Measurements from ENCODE around the gene TRMT10A. TPM values are rescaled to one million over a fixed set of nuclear protein-coding genes. Genes with fewer than 3 reads are reported as not detected.
A peak's percentile ranks its signal among the peaks of the same experiment; 100 is the strongest.

Gene TRMT10A
- total and polyA plus RNA-seq, 2 of the 13 experiments (the other 11 are each of a cell fraction or from before 2014, with no cell fraction given): 3.9 to 12.6 TPM

GRCh38 chr4:99563310-99564186 is at the start of gene TRMT10A (continued):
- TF ChIP-seq ZNF142 (CRISPR knock-in tag; IDR thresholded peaks at IDR 0.05): no peak
- TF ChIP-seq, protein P1, sequence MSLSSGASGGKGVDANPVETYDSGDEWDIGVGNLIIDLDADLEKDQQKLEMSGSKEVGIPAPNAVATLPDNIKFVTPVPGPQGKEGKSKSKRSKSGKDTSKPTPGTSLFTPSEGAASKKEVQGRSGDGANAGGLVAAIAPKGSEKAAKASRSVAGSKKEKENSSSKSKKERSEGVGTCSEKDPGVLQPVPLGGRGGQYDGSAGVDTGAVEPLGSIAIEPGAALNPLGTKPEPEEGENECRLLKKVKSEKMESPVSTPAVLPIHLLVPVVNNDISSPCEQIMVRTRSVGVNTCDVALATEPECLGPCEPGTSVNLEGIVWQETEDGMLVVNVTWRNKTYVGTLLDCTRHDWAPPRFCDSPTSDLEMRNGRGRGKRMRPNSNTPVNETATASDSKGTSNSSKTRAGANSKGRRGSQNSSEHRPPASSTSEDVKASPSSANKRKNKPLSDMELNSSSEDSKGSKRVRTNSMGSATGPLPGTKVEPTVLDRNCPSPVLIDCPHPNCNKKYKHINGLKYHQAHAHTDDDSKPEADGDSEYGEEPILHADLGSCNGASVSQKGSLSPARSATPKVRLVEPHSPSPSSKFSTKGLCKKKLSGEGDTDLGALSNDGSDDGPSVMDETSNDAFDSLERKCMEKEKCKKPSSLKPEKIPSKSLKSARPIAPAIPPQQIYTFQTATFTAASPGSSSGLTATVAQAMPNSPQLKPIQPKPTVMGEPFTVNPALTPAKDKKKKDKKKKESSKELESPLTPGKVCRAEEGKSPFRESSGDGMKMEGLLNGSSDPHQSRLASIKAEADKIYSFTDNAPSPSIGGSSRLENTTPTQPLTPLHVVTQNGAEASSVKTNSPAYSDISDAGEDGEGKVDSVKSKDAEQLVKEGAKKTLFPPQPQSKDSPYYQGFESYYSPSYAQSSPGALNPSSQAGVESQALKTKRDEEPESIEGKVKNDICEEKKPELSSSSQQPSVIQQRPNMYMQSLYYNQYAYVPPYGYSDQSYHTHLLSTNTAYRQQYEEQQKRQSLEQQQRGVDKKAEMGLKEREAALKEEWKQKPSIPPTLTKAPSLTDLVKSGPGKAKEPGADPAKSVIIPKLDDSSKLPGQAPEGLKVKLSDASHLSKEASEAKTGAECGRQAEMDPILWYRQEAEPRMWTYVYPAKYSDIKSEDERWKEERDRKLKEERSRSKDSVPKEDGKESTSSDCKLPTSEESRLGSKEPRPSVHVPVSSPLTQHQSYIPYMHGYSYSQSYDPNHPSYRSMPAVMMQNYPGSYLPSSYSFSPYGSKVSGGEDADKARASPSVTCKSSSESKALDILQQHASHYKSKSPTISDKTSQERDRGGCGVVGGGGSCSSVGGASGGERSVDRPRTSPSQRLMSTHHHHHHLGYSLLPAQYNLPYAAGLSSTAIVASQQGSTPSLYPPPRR (CRISPR knock-in tag; IDR thresholded peaks at IDR 0.05; ENCODE audit: borderline replicate concordance): no peak; the same call in 1 of the 2 replicates
- TF ChIP-seq, protein P2, sequence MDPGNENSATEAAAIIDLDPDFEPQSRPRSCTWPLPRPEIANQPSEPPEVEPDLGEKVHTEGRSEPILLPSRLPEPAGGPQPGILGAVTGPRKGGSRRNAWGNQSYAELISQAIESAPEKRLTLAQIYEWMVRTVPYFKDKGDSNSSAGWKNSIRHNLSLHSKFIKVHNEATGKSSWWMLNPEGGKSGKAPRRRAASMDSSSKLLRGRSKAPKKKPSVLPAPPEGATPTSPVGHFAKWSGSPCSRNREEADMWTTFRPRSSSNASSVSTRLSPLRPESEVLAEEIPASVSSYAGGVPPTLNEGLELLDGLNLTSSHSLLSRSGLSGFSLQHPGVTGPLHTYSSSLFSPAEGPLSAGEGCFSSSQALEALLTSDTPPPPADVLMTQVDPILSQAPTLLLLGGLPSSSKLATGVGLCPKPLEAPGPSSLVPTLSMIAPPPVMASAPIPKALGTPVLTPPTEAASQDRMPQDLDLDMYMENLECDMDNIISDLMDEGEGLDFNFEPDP (CRISPR knock-in tag; conservative IDR thresholded peaks at IDR 0.05): no peak
- TF ChIP-seq TMF1 (CRISPR knock-in tag; IDR thresholded peaks at IDR 0.05; ENCODE audit: low read depth): 0 out of 2 replicates have a peak, but pooled peaks have one; percentile 29
- peak; percentile 71 for TF ChIP-seq ERF (CRISPR knock-in tag; IDR thresholded peaks at IDR 0.05)
- TF ChIP-seq ZSCAN31 (CRISPR knock-in tag; IDR thresholded peaks at IDR 0.05; ENCODE audit: low read depth): no peak
- no peak for TF ChIP-seq CREB3 (CRISPR knock-in tag; IDR thresholded peaks at IDR 0.05)
- TF ChIP-seq ZNF451 (CRISPR knock-in tag; IDR thresholded peaks at IDR 0.05): no peak
- TF ChIP-seq ZBTB20 (CRISPR knock-in tag; IDR thresholded peaks at IDR 0.05; ENCODE audit: borderline replicate concordance, low read depth): peak; percentile 65; the same call in 1 of the 2 replicates
- no peak for TF ChIP-seq DMTF1 (CRISPR knock-in tag; IDR thresholded peaks at IDR 0.05)
- TF ChIP-seq PTBP1 (IDR thresholded peaks at IDR 0.05; ENCODE audit: low read depth, low read length, poor library complexity, severe bottlenecking): no peak

All from HepG2 (cell line).